NCI-H2196 treated with DMSO at 0.1 percent for 48 hours (cell line): ENCODE results near the gene NF1.
"Not testable (repeated sequence)": the region's sequence is repeated elsewhere in the genome, so short reads cannot be mapped to it uniquely, and the experiment has no call there.

Experiments used
- DNase-seq: peaks from one replicate; lab custom pipeline; 2025; ENCODE audit not compliant: unreplicated experiment; lab: John Stamatoyannopoulos, UW

Gene NF1

GRCh38 chr17:31176143-31176542 is 81.4 kb downstream of the NF1 start:
- not testable (repeated sequence) for DNase-seq

DNA sequence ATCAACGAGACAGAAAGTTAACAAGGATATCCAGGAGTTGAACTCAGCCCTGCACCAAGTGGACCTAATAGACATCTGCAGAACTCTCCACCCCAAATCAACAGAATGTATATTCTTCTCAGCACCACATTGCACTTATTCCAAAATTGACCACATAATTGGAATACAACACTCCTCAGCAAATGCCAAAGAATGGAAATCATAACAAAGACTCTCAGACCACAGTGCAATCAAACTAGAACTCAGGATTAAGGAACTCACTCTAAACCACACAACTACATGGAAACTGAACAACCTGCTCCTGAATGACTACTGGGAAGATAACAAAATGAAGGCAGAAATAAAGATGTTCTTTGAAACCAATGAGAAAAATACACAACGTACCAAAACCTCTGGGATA is 84.2 kb downstream of the NF1 start:
- not testable (repeated sequence) for DNase-seq

GRCh38 chr17:31195305-31195704 is 100.5 kb downstream of the NF1 start:
- DNase-seq: no peak

GRCh38 chr17:31198026-31198425 is 103.2 kb downstream of the NF1 start:
- no peak for DNase-seq

- DNase-seq: not testable (repeated sequence)
Measured at GRCh38 chr17:31198666-31199065, 103.9 kb downstream of the NF1 start.

- no peak for DNase-seq
Measured at GRCh38 chr17:31200287-31200686, 105.5 kb downstream of the NF1 start.

DNA sequence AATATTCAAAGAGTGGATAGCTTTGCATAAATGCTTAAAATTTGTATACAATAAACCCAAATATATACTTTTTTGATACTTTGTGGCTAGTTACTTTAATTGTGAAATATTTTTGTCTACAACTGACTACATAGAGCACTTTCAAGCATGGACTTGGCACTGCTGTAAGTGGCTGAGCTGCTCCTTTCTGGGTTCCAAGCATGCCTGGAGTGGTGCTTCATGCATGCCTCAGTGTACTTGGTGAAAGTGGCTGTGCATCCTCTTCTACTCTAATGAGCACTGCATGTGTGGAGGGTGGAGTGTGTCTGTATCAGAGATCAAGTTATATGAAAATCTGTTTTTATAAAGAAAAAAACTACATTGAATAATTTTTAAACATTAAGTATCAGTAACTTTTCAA is 108.2 kb downstream of the NF1 start:
- no peak for DNase-seq

GRCh38 chr17:31211352-31212012 is 116.7 kb downstream of the NF1 start:
- DNase-seq: no peak

DNA sequence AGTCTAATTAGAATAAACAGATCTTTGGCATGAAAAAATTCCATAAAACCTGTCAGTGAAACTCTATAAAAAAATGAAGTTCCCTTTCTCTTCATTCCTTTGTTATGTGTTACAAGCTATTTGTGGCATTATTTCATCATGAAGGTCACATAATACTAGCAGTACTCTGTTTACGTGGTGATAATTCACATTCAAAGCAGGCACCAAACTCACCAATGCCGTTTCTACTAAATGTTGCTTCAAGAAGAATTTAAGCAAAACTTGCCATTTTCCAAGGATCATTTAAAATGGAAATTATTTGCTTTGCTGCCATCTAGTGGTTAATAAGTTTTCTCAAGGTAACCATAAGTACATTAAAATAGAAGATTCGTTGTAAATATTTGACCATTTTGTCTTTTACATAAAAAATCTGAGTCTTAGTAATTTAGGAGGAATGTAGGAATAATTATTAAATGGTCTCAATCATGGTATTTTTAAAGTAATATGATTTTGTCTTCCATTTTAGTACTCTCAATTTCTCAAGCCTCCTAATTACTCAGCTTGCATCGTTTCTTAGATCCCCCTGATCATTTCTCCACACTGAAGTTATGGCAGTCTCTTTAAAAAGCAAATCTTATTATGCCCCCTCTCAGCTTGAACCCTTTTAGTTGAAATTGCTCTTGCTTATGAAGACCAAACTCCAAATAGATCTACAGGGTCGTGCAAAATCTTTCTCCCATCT is 121.4 kb downstream of the NF1 start:
- peak; percentile 4 for DNase-seq

DNA sequence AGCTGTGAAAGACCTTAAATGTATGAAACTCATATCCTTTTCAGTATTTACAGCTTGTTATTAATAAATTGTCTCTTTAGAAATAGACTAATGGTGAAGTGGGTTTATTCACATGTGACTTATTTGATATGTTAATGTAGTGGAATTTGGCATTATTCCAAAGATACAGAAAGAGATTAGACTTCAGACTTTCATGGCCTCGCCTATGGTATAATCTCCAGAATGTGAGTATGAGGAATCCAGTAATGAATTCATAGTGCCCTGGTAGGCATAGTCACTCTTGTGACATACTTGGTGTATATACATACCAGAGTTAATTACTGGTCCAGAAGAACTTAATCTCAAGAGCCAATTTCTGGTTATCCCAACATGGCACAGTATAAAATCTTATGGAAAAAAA is 129.6 kb downstream of the NF1 start:
- no peak for DNase-seq

DNA sequence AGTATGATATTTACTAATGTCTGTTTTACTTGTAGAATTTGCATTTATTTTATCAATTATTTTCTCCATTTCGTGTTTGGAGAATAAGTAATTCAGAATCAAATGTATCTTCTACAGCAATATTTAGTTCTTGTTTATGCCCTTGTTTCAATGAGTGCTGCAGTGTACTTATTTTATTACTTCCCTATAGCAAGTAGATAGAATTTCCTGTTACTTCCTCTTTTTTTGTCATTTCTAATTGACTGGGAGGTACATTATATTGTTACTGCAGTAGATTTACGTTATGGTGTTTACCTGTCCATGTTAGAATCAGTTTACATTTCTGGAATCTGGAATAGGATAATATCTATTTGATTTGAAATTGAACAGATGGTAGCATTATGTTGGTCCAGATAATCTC is 131.1 kb downstream of the NF1 start:
- no peak for DNase-seq

DNA sequence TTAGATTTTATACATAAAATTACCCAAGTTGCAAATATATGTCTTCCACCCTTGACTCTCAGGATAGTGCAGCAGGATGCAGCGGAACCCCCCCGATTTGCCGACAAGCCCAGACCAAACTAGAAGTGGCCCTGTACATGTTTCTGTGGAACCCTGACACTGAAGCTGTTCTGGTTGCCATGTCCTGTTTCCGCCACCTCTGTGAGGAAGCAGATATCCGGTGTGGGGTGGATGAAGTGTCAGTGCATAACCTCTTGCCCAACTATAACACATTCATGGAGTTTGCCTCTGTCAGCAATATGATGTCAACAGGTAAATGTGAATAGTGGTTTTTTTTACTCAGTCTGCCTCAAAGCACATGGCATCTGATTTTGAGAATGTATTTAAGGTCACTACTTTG is 131.6 kb downstream of the NF1 start:
- DNase-seq: no peak

DNA sequence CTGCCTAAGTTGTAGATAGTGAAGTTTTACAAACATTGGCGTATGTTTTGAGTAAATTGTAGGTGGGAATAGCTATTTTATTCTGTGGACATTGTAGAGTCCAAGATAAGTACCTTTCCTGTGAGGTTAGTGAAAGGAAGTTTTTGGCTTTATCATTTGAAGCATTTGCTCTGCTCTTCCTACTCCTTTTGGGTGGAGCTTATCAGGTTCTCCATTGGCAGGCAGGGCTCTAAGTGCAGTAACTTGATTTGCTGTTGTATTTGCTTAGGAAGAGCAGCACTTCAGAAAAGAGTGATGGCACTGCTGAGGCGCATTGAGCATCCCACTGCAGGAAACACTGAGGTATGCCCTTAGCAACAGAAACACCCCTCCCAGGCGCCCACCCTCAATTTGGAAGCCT is 132.2 kb downstream of the NF1 start:
- DNase-seq: no peak

- DNase-seq: no peak
Measured at GRCh38 chr17:31231852-31232251, 137.1 kb downstream of the NF1 start.

DNA sequence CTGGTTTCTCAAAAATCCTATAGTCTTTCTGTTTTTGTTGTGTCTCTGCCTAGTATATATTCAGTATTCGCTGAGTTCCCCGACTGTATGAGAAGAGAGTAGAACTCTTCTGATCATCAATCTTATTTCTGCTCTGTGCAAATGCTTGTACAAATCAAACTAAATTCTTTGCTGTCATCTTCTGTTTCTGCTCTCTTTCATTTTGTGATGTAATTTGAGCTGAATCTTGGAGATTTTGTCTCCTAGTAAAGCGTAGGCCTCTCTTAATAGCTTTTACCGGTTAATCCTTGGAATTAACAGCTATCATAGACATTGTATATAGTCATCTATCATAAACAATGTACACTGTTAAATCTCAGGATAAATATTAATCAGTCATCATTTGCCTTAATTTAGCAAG is 140.3 kb downstream of the NF1 start:
- DNase-seq: no peak

GRCh38 chr17:31236137-31236536 is 141.4 kb downstream of the NF1 start:
- no peak for DNase-seq

- no peak for DNase-seq
Measured at GRCh38 chr17:31236712-31237111, 141.9 kb downstream of the NF1 start.

DNA sequence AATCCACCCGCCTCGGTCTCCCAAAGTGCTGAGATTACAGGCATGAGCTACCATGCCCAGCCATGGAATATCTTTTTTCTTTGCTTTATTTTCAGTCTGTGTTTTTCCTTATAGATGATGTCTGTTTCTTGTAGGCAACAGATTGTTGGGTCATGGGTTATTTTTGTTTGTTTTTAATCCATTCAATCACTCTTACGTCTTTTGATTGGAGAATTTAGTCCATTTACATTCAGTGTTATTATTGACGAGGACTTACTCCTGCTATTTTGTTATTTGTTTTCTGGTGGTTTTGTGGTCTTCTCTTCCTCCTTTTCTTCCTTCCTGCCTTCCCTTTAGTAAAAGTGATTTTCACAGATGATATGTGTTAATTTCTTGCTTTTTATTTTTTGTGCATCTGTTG is 146.3 kb downstream of the NF1 start:
- no peak for DNase-seq

DNA sequence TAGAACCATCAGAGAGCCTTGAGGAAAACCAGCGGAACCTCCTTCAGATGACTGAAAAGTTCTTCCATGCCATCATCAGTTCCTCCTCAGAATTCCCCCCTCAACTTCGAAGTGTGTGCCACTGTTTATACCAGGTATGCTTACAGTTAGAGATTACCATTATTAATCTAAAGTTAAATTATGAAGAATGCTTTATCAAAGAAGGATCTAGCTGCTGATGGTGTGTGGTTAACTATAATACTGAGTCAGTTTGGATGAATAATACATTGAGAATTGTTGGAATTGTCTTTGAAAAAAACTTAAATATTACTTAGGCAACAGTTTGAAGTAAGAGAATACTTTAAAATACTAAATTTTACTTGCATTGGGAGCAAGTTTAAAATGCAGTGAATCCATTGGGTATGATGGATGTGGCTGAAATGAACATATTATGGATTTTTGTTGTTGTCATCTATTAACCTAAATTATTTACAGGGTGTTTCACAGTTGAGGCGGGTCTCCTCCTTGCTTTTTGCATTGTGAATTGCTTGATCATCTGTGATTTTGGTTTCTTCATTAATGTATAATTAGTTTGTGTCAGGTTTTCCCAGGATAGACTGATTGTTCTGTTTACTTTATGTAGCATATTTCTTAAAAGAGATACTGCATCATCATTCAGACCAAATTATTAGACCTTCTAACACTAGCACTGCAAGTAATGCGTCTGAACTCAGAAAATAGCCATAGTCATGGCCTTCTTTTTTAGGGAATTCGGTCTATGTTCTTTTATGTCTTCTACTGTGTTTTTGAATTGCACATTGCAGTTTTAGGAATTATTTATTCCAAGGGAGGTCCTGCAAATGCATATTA is 154.4 kb downstream of the NF1 start:
- no peak for DNase-seq

DNA sequence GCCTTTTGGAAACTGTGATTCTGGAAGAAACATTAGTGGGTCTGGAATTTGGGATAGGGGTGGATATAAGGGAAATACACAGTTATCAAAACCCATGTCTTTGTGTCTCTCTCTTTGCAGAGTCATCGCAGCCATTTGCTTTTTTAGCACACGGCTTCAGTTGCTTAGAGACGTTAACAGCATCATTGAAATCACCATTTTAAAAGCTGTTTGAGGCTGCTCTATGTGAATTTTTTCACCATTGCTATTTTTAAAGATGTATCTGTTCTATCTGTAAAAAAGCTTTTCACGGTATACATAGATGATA is 155.0 kb downstream of the NF1 start:
- no peak for DNase-seq

- DNase-seq: no peak
Measured at GRCh38 chr17:31250229-31250628, 155.5 kb downstream of the NF1 start.
